NCI-H446 treated with DMSO at 0.1 percent for 48 hours (cell line): ENCODE data around the gene KLHL29.
A peak's percentile ranks its signal among the peaks of the same experiment; 100 is the strongest.

Experiments used
- DNase-seq: peaks from one replicate; lab custom pipeline; 2025; lab: John Stamatoyannopoulos, UW

The KLHL29 gene

DNA sequence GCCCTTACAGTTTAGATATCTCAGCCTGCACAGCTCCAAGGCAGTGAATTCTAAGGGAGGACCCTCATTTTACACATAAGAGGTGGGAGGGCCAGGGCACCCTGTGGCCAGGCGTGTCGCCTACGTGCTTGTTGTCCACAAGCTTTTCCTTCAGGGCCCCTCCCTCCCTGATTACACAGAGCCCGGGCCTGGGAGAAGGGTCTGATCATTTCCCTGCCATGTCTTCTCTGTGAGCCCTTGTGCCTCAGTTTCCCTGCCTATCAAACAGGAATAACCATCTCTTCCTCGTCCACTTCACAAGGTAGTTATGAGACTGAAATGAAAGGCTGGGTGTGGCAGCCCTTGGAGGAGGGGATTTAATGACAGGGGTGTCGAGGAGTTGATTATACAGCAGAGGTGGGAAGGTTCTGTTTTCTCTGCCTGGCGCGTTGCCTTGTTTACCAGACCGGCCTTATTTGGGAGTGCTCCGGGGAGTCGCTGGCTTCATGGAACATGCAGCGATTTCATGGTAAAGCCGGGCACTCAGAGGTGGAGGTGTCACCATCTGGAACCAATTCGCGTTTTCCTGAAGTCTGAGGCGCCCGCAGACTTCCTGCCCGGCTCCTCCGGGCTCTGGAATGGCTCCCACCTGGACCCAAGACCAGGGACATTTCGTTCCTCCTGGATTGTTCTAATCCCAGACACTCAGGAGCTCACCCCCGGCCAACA lies 208.9 kb downstream of the KLHL29 start:
- no peak for DNase-seq

DNA sequence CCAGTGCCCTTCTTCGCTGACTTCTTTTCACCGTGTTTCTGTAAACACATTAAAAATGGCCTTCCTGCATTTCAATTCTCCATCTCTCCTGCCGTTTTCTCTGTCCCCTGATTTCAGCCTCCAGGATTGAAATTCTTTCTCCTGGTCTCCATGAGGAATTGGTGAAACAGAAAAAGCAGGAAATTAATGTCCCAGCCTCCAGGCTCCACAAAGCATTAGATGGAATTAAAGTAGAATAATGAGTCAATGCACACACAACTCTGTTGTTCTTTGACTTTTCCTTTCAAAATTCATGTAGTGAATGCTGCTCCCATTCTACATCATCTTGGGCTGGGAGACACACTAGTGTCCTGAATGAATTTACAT lies 209.5 kb downstream of the KLHL29 start:
- no peak for DNase-seq

DNA sequence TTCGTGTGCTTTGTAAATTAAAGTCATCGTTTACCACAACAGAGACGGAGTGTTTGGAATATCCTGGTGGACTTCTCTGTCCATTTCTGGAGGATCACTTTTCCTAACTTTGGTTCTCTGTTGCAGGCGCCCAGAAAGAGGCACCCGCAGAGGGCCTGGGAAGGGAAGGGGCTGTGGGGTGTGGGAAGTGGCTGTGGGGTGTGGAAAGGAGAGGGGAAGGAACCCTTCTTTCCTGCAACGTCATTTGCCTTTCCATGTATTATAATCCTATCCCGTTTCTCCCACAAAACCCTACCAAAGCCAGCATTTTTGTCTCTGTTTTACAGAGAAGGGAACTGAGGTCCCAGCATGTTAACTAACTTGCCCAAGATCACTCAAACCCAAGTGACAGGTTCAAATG lies 210.0 kb downstream of the KLHL29 start:
- no peak for DNase-seq

DNA sequence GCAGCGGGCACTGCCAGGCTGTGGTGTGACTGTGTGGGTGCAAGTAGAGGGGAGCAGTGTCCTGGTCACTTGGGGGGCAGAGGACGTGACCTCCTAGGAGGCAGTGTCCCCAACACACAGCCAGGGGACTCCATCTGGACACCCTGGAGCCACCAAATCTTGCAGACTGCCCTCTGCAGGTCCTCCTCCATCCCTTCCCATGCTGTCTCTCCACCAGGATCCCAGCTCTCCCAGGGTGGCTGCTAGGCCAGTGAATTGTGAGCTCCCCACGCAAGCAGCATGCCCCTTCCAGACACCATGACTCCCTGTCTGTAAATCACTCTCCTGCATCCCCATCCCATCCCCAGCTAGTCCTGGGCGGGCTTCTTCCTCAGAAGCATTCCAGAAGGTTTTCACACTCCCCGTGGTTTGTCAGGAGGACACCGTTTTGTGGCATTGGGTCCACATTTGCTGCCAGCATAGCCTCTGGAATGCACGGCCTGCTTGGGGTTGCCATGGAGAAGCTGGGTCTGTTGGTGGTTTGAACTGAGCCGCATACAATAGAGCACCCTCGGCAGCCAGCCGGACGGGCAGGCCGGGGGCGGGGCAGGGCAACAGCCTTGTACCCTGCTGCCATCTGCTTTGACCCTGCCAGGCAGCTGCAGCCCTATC lies 210.7 kb downstream of the KLHL29 start:
- peak; percentile 30 for DNase-seq

DNA sequence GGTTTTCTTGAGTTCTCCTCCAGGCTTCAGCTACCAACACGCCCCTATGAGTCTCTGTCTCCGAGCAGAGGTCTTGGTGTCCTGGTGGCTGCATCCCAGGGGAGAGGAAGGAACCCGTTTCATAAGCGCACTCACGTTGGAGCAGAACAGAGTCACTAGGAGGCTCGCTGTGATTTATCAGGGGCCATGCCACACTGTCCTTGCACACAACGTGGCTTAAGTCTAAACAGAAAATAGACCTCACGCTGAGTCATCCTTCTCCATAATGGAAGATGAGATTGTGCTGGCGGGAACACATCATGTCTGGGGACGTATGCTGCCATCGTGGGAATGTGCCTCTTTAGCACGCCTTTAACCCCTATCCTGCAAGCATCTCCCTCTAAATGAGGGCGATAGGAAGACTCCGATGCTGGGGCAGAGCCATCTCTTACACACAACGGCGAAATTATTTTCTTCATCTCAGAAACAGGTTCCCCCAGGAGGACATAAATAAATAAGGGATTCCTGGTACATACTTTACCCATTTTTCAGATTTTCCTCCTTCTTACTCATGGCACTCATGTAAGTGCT lies 211.4 kb downstream of the KLHL29 start:
- DNase-seq: no peak

DNA sequence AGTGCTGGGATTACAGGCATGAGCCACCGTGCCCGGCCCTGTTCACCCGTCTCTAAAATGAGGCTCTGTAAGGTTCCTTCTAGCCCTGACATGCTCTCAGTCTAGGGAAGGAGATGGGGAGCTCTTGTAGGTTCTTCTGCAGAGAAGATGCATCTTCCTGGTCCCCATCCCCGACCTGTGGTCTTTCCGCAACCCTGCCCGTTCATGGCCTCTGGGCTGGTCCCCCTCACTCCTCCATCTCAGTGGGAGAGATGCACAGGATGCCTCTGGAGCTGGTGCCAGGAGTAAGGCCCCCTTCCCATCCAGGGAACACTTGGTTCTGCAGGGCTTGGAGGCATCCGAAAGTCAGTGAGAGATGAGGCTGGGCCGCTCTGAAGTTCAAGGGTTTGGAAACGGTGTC lies 212.7 kb downstream of the KLHL29 start:
- DNase-seq: no peak

DNA sequence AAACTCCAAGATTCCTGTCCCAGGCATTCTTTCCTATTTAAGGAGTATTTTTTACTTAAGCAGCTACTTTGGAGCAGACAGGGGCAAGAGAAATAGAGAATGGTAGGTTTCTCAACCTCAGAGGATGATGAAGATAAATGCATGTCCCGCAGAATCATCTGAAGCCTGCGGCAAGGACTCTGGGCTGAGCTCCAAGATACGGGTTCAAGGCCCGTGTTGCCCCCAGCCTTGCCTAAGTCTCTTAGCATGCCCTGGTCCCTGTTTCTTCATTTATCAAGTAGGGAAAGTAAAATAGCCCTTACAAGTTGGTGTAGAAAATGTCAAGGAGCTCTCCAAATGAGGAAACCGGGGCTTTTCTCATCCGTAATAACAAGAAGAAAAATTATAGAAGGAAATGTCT lies 214.0 kb downstream of the KLHL29 start:
- no peak for DNase-seq

DNA sequence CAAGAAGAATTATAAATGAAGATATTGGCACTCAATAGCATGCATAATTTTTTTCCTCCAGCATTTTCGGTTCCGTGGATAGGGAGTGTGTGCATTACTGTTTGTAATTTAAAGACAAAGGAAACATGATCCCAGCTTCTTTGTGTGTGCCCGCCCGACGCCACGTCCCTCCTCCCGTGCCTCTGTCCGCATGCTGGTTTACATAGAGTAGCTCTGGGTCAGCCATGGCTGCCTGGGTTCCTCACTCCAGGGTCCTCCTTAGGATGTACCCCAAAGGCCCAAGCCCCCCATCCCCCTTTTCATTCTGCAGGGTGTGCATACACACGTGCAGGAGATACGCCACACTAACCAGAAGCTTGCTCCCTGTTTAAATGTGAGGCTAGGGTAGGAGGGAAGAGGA lies 214.7 kb downstream of the KLHL29 start:
- DNase-seq: no peak

DNA sequence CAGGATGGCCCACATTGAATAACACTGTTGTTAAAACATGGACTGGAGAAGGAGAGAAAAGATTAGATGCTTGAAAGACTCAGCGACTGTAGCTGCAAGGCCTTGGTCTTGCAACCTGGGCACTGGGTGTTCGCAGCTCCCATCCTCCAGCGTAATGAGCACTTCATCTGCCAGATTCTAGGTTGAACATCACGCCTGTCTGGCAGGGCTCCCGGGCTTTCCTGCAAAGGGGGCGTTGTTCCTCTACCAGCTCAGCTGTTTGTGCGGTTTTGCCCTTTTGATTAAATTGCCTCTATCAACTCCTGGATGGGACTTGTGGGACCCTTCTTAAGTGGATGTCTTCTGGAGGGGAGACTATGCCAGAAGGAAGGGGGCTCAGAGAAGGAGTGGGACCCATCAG lies 215.4 kb downstream of the KLHL29 start:
- peak; percentile 36 for DNase-seq

DNA sequence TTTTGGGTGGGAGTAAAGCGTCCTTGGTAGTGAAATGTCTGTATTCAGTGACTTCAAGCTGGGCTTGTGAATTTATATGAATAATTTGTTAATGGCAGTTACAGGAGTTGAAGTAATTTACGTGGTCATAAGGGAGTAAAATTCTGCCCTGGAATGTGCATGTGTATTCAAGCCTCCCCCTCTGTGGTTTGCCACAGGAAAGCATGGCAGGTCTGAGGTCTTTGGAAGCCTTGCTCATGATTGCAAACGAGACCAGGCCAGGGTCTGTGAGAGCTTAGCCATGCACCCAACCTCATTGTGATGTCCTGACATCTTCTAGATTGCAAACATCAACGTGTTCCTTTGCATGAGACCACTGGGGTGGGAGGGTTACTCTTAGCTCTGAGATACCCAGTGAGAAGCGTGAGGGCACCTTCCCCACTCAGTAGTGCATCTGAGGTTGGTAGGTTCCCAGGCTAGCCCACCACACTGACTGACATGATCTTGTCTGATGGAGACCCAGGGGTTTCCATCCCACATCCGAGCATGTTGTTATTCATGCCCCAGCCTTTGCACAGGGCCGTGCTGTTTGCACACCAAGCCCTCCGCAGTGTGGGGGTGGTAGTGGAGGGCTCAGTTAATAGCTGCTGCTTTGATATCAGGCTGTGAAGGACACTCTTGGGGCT lies 216.5 kb downstream of the KLHL29 start:
- DNase-seq: no peak

DNA sequence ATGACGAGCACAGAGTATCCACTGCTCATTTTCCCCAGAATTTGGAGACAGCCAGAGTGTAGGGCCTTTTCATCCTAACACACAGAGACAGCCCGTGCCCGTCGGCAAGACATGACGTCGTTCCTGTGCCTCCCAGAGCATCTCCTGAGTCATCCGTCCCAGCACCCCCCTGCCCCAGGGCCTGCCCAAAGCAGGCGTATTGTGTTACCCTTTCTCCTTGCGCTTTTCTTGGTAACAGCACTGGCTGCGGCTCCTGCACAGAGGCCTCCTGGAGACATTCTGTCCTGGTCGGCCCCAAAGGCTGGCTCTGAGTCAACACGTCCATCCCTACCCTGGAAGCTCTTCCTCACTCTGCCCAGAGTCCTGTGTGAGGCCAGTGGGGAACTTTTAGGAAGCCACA lies 217.1 kb downstream of the KLHL29 start:
- peak; percentile 19 for DNase-seq

DNA sequence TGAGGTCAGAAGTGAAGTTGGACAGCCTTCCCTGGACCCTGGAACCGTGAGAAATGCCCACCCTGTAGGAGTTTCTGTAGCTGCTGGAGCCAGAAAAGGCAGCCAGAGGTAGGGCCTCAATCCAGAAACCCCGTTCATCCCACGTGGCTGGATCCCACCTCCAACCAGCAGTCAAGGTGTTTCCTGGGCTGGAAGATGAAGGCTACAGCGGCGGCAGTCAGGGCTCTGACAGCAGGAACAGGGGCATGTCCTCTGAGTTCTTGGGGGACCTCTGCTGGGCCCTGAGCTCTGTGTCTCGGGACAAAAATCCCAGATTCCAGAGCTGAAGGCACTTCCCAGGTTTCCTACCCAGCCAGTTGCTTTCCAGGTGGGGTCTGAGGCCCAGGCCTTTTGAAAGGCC lies 218.2 kb downstream of the KLHL29 start:
- DNase-seq: no peak

DNA sequence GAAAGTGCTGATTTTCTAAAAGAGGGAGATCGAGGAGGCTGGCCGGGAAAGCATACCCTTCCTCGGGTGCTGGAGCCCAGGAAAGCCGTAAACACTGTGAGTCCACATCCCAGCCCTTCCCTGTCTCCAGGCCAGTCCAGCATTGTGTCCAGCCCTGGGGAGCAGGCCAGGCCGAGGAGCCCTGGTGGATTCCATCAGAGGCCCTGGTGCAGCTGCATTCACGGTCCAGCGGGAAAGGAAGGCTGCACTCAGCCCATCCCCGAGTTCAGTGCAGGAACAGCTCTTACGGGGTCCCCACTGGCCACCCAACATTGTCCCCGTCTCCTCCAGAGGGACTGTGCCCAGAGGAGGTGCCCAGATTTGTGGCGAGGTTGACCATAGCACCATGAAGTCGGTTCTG lies 218.6 kb downstream of the KLHL29 start:
- no peak for DNase-seq

DNA sequence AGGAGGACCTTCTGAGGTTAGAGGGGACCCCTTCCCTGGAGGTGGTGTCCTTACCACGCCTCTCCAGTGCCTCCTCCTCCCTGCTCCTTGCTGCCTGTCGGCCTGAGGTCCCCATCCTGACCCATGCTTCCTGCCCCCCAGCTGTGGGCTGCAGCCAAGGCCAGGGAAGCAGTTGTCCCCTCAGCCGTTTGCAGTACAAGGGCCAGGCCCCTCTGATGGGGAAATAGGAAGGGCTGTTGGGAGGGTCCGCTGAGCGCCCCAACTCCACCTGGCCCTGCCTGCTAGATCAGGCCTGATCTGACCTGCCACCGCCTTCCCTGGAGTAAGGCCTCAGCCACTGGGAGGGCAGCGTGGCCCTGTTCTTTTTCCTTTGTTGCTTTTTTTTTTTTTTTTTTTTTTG lies 219.8 kb downstream of the KLHL29 start:
- DNase-seq: no peak

DNA sequence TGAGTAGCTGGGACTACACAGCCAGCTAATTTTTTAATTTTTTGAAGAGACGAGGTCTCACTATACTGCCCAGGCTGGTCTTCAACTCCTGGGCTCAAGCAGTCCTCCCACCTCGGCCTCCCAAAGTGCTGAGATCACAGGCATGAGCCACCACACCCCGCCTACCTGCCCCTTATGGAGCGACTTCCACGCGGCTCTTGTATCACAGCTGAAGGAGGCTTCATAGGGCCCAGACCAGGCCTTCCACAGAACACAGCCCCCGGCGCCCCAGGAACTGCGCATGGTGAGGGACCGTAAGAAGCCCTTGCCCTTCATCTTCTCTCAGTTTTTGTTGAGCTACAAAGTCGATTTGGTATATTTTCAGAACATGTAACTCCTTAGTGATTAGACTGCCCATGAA lies 220.3 kb downstream of the KLHL29 start:
- DNase-seq: no peak

DNA sequence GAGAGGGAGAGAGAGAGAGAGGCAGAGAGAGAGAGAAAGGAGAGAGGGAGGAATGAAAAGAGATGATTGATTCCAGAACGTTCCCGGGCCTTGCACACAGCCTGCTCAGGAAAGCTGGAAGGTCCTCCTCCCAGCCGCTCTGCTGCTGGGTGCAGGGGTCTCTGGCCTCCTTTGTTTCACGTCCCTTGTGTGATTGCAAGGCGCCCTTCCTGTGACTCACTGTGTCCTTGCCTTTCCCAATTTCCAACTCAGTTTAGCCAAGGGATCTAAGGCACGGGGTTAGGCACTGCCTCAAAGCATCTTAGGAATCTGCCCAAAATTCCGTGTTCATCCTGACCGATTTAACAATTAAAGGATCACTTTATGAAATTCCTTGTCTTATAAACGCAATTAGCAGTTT lies 221.2 kb downstream of the KLHL29 start:
- DNase-seq: no peak

DNA sequence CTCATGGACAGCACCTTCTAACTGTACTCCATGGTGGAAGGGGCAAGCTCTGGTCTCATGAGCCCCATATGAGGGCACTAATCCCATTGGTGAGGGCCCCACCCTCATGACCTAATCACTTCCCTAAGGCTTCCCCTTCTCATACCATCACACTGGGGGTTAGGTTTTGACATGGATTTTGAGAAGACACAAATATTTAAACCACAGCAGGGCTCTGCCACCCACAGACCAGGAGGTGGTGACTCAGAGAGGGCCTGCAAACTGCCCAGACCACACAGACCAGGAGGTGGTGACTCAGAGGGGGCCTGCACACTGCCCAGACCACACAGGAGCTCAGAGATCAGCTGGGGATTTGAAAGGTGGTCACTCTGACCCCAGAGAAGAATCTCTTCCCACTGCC lies 222.0 kb downstream of the KLHL29 start:
- no peak for DNase-seq

DNA sequence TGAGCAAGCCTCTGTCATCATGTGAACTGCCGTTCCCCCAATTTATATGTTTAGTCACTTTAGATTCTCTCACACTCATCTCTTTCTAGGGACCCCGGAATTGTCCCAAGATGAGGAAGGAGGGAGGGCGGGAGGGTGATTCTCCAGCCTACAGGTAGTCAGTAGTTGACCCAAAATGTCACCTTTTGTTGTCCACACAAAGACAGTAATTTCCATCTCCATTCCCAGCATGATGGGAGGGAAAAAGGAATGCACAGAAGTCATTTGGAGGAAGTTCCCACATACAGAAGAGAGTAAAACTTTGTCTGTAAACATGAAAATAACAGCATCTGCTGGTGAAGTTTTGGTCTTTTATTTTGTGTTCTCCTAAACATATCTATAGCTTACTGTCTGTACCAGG lies 222.9 kb downstream of the KLHL29 start:
- DNase-seq: no peak

DNA sequence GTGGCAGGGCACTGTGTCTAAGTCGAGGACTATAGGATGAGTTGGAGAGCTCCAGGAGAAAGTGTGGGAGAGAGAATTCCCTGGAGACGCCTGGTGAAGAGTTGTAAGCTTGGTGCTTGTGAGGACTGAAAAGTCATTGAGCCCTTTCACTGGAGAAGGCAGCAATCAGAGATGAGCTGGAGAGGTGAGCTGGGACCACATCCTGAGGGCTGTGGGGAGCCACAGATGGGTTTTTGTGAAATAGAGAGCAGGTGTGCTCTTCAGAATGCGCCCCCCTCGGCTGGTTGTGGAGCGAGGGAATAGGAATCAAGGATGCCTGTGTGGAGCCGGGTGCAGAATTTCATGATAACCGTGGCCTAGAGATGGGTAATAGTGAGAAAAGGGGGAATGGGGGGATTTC lies 224.3 kb downstream of the KLHL29 start:
- no peak for DNase-seq

DNA sequence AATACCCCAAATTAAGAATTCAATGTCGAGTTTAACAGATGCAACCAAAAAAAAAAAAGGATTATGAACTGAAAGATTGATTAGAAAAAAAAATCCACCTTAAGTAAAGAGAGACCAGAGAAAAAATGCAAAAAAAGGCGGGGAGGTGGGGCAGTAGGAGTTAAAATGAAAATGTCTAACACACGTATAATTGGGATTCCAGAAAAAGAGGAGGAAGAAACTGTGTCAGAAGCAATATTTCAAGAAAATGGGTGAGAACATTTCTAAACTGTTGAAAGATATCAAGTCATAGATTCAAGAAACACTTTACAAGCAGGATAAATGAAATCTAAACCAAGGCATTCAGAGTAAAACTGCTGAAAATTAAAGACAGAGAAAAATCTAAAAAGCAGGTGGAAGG lies 226.9 kb downstream of the KLHL29 start:
- DNase-seq: no peak

DNA sequence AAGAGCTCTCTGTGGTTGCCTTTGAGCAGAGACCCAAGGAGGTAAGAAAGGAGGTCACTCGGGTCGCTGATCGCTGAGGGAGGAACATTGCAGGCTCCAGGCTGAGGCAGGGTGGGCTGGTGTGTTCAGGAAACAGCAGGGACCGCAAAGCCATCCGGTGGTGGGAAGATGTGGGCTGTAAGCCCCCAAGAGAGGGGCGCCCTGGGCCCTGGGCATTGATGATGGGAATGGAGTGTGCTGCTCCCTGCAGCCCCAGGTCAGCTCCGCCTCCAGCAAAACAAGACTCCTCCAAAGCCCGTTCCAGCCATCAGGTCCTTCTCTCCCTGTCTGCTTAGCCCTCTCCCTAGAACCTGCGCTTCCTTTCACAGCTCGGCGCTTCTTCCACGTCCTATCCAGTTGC lies 229.7 kb downstream of the KLHL29 start:
- no peak for DNase-seq

DNA sequence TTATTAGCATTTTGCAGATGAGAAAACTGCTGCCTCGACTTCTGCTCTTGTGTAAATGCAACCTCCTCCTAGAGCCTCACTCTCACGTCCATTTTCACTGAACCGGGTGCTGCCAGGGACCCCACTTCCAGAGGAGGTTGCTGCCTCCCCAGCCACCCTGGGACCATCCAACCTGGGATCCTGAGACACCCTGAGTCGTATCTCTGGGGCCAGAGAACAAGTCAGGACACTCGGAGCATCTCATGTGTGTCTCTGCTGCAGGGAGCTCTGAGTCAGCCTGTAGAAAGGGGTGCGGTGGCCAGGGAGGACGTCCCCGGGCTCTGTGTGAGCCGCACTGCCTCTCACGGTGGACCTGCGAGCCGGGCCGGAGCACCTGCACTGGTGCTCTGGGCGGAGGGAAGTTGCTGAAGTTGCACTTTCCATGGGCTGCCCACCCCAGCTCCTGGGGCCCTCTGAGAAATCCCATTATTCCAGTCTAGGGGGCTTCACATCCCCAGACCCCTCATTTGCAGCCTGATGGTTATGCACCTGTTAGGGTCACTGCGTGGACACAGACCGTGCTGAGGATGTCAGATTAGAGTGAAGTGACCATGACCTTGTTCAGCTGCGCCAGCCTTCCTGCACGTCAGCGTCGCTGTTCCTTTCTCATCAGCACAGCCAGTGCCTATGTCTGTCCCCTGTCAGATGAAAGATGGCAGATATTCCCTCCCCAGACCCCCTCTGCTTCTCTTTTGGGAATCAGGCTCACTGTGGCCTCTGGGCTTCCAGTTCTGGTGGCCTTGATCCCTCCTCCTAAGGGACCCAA lies 230.4 kb downstream of the KLHL29 start:
- DNase-seq: no peak
